Pulmonary artery endothelial cell (primary cell): ENCODE results near the gene CRACDL. TPM values are rescaled to one million over a fixed set of nuclear protein-coding genes. Genes with fewer than 3 reads are reported as not detected.

Experiments used
- DNase-seq: peaks from one replicate; pipeline ENCODE4 v3.0.0-alpha.2; 2011; ENCODE audit warnings: low read depth, low spot score
- total RNA-seq: library from RNA; depleted of rRNA; stranded (reverse); fragments of >200 nt; gene quantifications from 2 replicates; pipeline ENCODE4 v1.2.3, GENCODE V29; 2014

Gene CRACDL
- total RNA-seq = 9.7 and 9.9 TPM in 2 replicates

- DNase-seq = no peak
Measured at GRCh38 chr2:98935777-98936352, at the start of gene CRACDL. Gene CRACDL, minus strand, starts transcription at chr2:98936225. Its CDS starts 89,425 bp downstream, at chr2:98846800.

- no peak for DNase-seq
Measured at GRCh38 chr2:98975611-98976010, 39.6 kb upstream of the CRACDL start.

DNA sequence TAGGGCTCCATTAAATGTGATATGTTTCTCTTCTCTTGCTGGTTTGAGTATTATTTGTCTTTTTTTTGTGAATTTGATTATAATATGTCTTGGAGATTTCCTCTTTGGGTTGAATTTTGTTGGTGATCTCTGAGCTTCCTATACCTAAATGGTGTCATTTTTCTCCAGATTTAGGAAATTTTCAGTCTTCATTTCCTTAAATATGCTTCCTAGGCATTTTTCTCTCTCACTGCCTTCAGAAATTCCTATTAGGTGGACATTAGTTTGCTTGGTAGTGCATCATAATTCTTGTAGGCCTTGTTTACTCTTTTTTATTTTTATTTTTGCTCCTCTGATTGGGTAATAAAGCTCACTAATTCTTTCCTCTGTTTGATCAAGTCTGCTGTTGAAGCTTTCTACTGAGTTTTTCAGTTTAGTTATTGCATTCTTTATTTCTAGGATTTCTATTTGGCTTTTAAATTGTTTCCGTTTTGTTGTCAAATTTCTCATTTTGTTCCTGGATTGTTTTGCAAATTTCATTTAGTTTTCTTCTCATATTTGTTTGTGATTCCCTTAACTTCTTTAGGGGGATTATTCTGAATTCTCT, 36.6 kb upstream of the CRACDL start:
- no peak for DNase-seq

GRCh38 chr2:98959810-98960507, 23.9 kb upstream of the CRACDL start:
- no peak for DNase-seq

GRCh38 chr2:98952966-98953365, 16.9 kb upstream of the CRACDL start:
- DNase-seq = no peak

- DNase-seq = no peak
Measured at GRCh38 chr2:98948956-98949739, 13.1 kb upstream of the CRACDL start.

DNA sequence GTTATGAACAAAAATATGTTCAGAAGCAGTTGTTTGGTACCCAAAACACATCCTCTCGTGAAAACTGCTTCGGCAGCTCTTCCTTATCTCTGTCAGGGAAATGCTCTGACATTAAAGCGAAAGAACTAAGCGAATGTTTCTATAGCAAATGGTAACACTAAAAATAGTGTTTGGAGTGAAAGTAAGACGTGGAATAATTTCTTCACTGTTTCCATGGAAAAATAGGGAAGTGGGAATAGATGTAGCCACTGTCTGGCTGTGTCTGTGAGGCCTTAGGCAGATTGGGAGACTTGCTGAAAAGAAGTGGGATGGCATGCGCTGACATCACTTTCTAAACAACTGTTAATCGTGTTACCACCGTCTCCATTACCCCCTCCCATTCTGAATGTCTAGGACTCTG, 11.5 kb upstream of the CRACDL start:
- no peak for DNase-seq

DNA sequence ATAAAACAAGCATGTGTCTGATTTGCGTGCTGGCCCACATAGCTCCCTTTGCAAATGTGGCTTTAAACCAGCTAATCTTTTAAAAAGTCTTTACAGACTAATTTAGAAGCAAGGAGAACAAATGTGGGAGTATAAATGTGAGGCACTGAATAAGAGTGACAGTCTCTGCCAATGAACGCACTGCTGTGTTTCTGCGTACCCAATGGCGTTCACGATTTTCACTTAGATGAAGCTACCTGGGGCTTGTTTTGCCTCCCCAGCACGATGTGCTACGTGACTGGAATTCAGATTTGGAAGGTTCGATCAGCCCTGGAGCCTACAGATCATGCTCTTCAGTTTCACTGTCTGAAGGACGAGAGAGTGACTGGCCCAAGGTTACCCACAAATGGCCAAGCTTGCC, 10.8 kb upstream of the CRACDL start:
- DNase-seq = no peak

DNA sequence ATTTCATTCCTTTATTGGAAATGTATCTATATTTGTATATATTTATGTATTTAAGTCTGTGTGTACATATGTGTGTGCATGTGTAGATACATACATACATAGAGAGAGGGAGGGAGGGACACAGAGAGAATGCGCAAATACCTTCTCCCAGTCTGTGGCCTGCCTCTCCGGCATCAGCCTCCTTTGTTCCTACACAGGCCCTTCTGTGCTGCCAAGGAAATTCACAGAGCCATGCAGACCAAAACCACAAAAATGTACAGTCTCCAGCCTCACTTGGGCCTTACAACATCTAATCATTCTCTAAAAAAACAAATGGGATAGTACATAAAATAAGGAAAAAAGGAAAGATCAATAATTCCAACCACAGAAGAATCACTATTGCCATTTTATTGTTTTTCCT, 8.8 kb upstream of the CRACDL start:
- DNase-seq = no peak

GRCh38 chr2:98940102-98940501, 4.1 kb upstream of the CRACDL start:
- no peak for DNase-seq

- no peak for DNase-seq
Measured at GRCh38 chr2:98937906-98938305, 1.9 kb upstream of the CRACDL start.

DNA sequence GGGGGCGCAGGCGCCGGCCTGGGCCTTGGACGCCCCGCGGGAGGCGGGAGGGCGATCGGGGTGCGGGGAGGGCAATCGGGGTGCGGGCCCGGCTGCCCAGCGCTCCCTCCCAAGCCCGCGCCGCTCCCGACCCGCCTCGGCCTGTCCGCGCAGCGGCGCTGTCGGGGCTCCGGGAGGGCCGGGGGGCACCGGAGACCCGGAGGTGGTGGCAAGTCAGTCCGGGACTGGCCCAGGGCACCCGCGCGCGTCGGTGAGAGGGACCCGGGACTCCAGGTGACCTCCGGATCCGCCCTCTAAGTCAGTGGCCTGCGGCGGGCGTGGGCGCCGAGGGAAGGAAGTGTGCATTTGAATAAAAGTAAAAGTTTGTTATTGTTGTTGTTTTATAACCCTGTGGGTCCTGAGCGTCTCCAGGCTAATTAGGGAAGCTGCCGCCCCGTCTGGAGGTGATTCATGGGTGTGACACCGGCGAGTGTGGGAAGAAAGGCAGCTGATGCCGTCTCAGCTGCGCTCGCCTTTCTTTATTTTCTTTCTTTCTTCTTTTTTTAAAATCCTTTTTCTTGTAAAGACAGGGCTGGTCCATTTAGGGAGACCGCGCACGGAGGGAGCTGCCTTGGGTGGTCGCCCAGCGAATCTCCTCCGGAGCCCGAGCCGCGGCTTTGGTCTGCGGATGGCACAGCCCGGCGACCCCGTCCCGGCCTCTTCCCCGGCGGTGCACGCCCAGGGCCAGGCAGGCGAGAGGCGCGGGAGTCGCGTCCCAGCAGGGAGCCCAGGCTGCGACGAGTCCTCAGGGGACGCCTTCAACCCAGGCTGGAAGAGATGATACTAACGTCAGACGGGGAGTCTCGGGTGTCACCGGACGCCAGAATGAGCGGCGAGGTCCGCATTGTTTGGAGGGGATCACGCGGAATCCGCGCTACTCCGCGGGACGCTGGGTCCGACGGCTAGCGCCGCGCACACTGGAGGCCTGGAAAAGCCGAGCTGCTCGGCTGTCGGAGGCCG, 627 bp upstream of the CRACDL start:
- no peak for DNase-seq

DNA sequence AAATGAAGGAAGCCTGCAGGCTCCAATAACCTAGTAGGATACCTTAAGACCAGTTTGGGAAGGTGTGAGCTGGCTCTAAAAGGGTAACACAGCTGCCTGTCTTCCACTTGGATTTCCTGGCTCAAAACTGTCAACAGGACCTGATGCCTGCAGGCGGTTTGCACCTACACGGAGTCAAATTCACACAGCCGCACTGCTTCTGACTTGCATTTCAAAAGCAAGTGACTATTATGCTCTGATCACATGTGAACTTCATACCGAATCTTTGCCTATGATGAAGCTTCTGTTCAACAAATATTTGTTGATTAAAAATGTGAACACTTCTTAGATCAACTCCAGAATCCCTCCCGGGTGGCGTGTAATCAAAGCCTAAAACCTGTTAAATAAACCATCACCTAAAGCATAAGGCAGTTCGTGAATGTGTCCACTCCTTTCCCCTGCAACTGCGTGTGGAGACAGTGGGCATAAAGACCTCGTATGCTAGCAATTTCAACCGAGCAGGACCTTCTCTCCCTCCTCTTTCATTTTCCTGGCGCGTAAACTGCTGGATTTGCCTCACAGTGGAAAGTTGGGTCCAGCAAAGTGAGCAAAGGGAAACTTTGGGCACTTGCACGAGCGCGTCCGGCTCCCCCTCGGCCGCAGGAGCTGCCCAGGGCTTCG, 784 bp downstream of the CRACDL start:
- no peak for DNase-seq

DNA sequence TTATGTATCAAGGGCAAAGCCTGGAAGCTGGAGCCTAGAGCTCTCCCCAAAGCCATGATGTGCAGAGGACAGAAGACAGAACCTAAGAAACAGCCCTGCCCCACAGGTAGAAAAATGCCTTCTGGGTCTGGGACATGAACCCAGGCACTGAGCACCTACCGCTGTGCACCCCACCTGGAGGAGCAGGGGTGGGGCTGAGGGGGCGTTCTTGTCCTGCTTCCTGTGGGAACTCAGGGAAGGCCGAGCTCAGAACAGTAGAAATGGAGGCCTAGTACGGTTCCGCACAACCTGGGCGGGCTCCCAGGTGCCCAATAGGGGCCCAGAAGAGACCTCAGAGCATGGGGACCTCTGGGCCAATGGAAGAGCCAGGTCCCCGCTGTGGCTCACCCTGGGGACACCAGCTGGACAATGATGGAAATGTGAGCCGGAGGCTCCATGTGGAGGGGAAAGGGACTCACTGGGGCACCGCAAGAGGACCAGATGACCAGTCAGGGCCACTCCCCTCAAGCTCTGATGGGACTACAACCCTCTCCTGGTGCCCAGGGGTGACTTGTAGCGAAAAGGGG, 3.2 kb downstream of the CRACDL start:
- no peak for DNase-seq

DNA sequence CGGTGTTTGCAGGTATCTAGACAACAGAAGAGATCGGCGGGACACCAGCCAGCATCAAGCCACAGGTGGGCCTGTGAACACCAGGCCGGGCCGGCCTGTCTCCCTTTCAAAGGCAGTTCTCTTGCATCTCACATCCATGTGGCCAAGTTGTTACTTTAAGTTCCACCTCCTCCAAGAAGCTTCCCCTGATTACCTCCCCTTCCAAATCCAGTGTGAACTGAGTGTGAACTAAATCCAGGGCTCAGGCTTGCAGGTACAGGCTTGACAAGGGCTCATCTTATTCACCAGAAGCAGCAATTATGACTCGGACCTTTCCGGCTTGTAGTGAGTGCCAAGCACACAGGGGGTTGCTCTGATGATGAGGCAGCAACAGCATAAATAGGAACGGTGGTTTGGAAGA, 3.9 kb downstream of the CRACDL start:
- DNase-seq = no peak

GRCh38 chr2:98931596-98931995, 4.4 kb downstream of the CRACDL start:
- DNase-seq = no peak

DNA sequence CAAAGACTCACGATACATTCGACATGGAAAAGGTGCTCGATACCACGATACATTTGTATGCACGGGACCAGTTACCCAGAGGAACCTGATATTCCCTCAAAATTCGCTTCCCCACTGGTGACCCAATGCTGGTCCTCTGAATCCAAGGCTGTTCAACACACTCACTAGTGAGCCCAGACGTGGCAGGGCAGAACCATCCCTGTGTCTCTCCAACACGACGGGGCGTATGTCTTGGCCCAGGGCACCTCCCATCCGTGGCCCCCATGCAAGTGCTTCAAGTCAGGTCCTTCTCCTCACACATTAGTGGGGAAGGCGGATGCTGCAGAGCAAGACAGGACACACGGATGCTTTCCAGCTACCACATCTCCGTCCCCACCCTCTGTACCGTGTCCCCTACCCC, 6.1 kb downstream of the CRACDL start:
- DNase-seq = no peak

DNA sequence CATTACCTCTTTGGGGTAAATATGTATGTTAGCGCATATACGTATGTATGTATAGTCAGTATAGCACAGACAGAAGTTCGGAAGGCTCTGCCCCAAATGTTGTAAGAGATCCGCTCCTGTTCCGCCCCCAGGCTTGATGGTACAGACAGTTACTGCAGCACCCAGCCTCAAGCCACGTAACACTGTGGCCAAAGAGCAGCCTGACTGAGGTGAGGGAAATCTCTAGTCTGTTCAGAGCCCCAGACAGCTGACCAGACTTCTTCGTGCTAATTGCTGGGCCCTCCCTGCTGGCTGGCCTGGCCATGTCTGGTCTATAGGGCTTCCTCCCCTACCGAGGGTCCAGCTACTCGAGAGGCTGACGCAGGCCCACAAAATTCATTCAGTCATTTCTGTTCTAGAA, 7.8 kb downstream of the CRACDL start:
- DNase-seq = no peak

DNA sequence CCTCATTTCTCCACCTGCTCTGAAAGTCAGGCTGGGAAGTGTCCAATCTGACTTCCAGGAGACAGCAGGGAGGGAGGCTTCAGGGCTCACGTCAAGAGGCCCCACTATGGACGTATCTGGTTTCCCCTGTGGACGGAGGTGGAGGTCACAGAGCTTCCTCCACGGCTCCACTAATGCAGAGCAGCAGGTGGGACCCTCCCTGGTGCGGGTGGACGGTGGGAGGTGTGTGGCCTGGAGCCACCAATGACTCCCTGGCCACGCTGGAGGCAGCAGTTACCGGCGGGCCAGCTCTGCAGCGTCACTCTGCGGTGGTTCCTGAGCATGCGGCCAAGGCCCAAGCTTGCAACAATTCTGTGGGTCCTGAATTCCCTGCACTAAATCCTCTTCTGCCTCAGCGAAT, 9.0 kb downstream of the CRACDL start:
- no peak for DNase-seq

- no peak for DNase-seq
Measured at GRCh38 chr2:98926601-98927000, 9.4 kb downstream of the CRACDL start.
